Measurements from ENCODE around the gene FAM171A2.
"Not testable (repeated sequence)": the region's sequence is repeated elsewhere in the genome, so short reads cannot be mapped to it uniquely, and the experiment has no call there.

Gene FAM171A2

GRCh38 chr17:44384823-44385286 lies 21.2 kb upstream of the FAM171A2 start:
- peak overlapping the region in 1 of 21 experiments; percentile 1 for H3K27ac ChIP-seq

GRCh38 chr17:44384281-44384822 lies 20.7 kb upstream of the FAM171A2 start:
- H3K27ac ChIP-seq = no peak overlapping the region
- peak overlapping the region in 1 of 7 experiments; percentile 50 for H3K4me3 ChIP-seq

More at GRCh38 chr17:44384823-44385286, 21.2 kb upstream of the FAM171A2 start:
- peak overlapping the region; percentile 31 to 50 (median 36) for H3K4me3 ChIP-seq

GRCh38 chr17:44383861-44384260 lies 20.2 kb upstream of the FAM171A2 start:
- H3K4me3 ChIP-seq = no peak overlapping the region

GRCh38 chr17:44383363-44383762 lies 19.7 kb upstream of the FAM171A2 start:
- no peak overlapping the region for H3K4me3 ChIP-seq
- no peak overlapping the region for H3K27ac ChIP-seq

More at GRCh38 chr17:44383861-44384260, 20.2 kb upstream of the FAM171A2 start:
- H3K27ac ChIP-seq = no peak overlapping the region

- Histone ChIP-seq H3K27ac (no peak overlapping the region), H3K4me3 (no peak overlapping the region)
Observed at GRCh38 chr17:44382917-44383316, 19.3 kb upstream of the FAM171A2 start.

- H3K4me3 ChIP-seq = no peak overlapping the region
- H3K27ac ChIP-seq = no peak overlapping the region
Observed at GRCh38 chr17:44381810-44382305, 18.2 kb upstream of the FAM171A2 start.

- Histone ChIP-seq H3K27ac (no peak overlapping the region), H3K4me3 (no peak overlapping the region)
Observed at GRCh38 chr17:44380767-44381166, 17.1 kb upstream of the FAM171A2 start.

GRCh38 chr17:44379887-44380286 lies 16.2 kb upstream of the FAM171A2 start:
- no peak overlapping the region for H3K27ac ChIP-seq
- H3K4me3 ChIP-seq = no peak overlapping the region

- Histone ChIP-seq H3K4me3 (no peak overlapping the region), H3K27ac (no peak overlapping the region)
Observed at GRCh38 chr17:44378171-44378705, 14.6 kb upstream of the FAM171A2 start.

GRCh38 chr17:44376779-44377178 lies 13.1 kb upstream of the FAM171A2 start:
- Histone ChIP-seq H3K27ac (no peak overlapping the region), H3K4me3 (no peak overlapping the region)

GRCh38 chr17:44376124-44376523 lies 12.5 kb upstream of the FAM171A2 start:
- no peak overlapping the region for H3K27ac ChIP-seq
- no peak overlapping the region for H3K4me3 ChIP-seq

- Histone ChIP-seq H3K27ac (no peak overlapping the region), H3K4me3 (no peak overlapping the region)
Observed at GRCh38 chr17:44375196-44376017, 11.8 kb upstream of the FAM171A2 start.

- Histone ChIP-seq H3K27ac (no peak overlapping the region), H3K4me3 (no peak overlapping the region)
Observed at GRCh38 chr17:44374306-44375195, 10.9 kb upstream of the FAM171A2 start.

- H3K27ac ChIP-seq = no peak overlapping the region
- no peak overlapping the region for H3K4me3 ChIP-seq
Observed at GRCh38 chr17:44372036-44372435, 8.4 kb upstream of the FAM171A2 start.

GRCh38 chr17:44369414-44370023 lies 5.9 kb upstream of the FAM171A2 start:
- H3K4me3 ChIP-seq, H3K27ac ChIP-seq: not testable (repeated sequence)

GRCh38 chr17:44368391-44369243 lies 5.0 kb upstream of the FAM171A2 start:
- H3K27ac ChIP-seq = not testable (repeated sequence)

GRCh38 chr17:44367231-44367979 lies 3.8 kb upstream of the FAM171A2 start:
- no peak overlapping the region for H3K27ac ChIP-seq
- no peak overlapping the region for H3K4me3 ChIP-seq

More at GRCh38 chr17:44368391-44369243, 5.0 kb upstream of the FAM171A2 start:
- not testable (repeated sequence) for H3K4me3 ChIP-seq

GRCh38 chr17:44365051-44365450 lies 1.4 kb upstream of the FAM171A2 start:
- H3K4me3 ChIP-seq, H3K27ac ChIP-seq: not testable (repeated sequence)

Data from skin epidermis (tissue), 12 donors.